Endothelial cell (in vitro differentiated cells): Measurements from ENCODE around the gene OSTF1. TPM values are rescaled to one million over a fixed set of nuclear protein-coding genes. Genes with fewer than 3 reads are reported as not detected.
A peak's percentile ranks its signal among the peaks of the same experiment; 100 is the strongest.

Source experiments
- DNase-seq: peaks from one replicate; pipeline ENCODE4 v3.0.0; 2021; ENCODE audit warnings: low spot score
- H3K27ac Mint-ChIP-seq: one replicate; pipeline ENCODE4 v1.8.0; 2021; ENCODE audit warnings: mixed read lengths, inconsistent platforms; ENCODE audit not compliant: unreplicated experiment
- H3K27me3 Mint-ChIP-seq: one replicate; pipeline ENCODE4 v1.8.0; 2021; ENCODE audit warnings: mild to moderate bottlenecking, moderate library complexity, mixed read lengths, inconsistent platforms; ENCODE audit not compliant: unreplicated experiment
- H3K36me3 Mint-ChIP-seq: one replicate; pipeline ENCODE4 v1.8.0; 2021; ENCODE audit warnings: mild to moderate bottlenecking, low read depth, mixed read lengths, inconsistent platforms; ENCODE audit not compliant: unreplicated experiment
- H3K4me1 Mint-ChIP-seq: one replicate; pipeline ENCODE4 v1.8.0; 2021; ENCODE audit warnings: mild to moderate bottlenecking, mixed read lengths, inconsistent platforms; ENCODE audit not compliant: unreplicated experiment
- H3K4me3 Mint-ChIP-seq: one replicate; pipeline ENCODE4 v1.8.0; 2021; ENCODE audit warnings: mild to moderate bottlenecking, mixed read lengths, inconsistent platforms; ENCODE audit not compliant: unreplicated experiment
- H3K9me3 Mint-ChIP-seq: one replicate; pipeline ENCODE4 v1.8.0; 2021; ENCODE audit warnings: mixed read lengths, inconsistent platforms; ENCODE audit not compliant: unreplicated experiment
- long read RNA-seq: library from polyadenylated mRNA; unstranded; transcript quantifications from one replicate; pipeline ENCODE4 v2.0.0, GENCODE V29; 2020; ENCODE audit not compliant: unreplicated experiment
- total RNA-seq: library from RNA; stranded (reverse); fragmentation: NEBNext Ultra II Directional; extraction: Animal tissue kit (Norgen Biotek cat#: 25700); gene quantifications from one replicate; pipeline ENCODE4 v1.2.1, GENCODE V29; 2021; ENCODE audit not compliant: unreplicated experiment
- TF ChIP-seq, protein P1 (sequence below): fragments of 200-600 bp; sonication (generic); IDR thresholded peaks from one replicate; pipeline ENCODE4 v1.5.0; 2021; ENCODE audit warnings: antibody characterized with exemption; ENCODE audit not compliant: unreplicated experiment

OSTF1 gene, protein sequence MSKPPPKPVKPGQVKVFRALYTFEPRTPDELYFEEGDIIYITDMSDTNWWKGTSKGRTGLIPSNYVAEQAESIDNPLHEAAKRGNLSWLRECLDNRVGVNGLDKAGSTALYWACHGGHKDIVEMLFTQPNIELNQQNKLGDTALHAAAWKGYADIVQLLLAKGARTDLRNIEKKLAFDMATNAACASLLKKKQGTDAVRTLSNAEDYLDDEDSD
- 51.4 TPM for total RNA-seq
- long read RNA-seq, transcript OSTF1-201 (10 exons, 1,319 nt) = major isoform, 34 of 40 reads
- long read RNA-seq, partial matches to known transcripts = 1 of 40 reads
- long read RNA-seq, other reads (novel, unspliced or antisense) = 5 of 40 reads

DNA sequence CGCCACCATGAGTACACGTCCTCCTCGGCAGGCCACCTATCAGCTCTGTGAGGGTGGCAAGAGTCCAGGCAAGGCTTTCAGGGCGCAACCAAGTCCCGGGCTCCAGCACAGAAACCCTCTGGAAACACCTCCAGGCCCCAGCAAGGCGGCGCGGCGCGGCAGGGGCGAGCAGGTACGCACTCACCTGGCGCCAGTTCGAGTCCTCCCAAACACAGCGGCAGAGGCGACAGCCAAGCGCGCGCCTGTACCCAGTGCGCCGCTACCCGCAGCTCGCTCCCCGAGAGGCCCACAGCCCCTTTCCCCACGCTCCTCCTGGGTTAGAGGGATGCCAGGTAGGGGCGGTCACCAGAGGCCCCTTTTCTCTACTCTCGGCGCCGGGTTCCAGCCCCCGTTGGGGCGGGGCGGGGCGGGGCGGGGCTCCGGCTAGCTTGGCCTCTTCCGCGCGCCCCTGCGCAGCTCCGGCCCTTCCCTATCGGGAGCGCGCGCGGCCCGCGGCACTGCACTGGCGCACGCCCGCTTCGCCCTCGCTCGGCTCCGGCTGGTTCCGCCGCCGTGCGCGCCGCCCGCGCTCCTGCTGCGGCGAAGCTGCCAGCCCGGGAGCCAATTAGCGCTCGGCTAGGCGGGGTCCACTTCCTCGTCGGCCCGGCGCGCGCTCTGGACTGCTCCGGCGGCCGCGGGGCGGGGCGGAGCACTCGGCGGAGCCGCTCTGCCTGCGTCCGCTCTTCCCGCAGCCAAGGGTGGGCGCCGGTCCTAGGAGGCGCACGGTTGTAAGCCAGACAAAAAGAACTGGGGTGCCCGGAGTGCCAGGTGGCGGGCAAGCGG, at the start of gene OSTF1, which contains the start of gene NMRK1:
TSS of gene OSTF1 (plus strand) at position 691 of the 822 bp plus-strand sequence. CDS start 179 bp downstream, outside the sequence.
TSS of gene NMRK1 (minus strand) at position 332 of the 822 bp plus-strand sequence. CDS start 5,040 bp downstream, outside the sequence.
- no peaks in the 10 kb centered on the region for H3K9me3 Mint-ChIP-seq
- H3K4me1 Mint-ChIP-seq = peaks cover 65% of the 10 kb centered on the region
- peak; percentile 98 for DNase-seq
- peak within 1 kb of the TSS; percentile 94 for H3K27ac Mint-ChIP-seq
- H3K36me3 Mint-ChIP-seq = no peaks in the 10 kb centered on the region
- TF ChIP-seq, protein P1, sequence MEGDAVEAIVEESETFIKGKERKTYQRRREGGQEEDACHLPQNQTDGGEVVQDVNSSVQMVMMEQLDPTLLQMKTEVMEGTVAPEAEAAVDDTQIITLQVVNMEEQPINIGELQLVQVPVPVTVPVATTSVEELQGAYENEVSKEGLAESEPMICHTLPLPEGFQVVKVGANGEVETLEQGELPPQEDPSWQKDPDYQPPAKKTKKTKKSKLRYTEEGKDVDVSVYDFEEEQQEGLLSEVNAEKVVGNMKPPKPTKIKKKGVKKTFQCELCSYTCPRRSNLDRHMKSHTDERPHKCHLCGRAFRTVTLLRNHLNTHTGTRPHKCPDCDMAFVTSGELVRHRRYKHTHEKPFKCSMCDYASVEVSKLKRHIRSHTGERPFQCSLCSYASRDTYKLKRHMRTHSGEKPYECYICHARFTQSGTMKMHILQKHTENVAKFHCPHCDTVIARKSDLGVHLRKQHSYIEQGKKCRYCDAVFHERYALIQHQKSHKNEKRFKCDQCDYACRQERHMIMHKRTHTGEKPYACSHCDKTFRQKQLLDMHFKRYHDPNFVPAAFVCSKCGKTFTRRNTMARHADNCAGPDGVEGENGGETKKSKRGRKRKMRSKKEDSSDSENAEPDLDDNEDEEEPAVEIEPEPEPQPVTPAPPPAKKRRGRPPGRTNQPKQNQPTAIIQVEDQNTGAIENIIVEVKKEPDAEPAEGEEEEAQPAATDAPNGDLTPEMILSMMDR = no peak
- H3K4me3 Mint-ChIP-seq = peak within 1 kb of the TSS; percentile 99
- peaks cover 7% of the 10 kb centered on the region for H3K27me3 Mint-ChIP-seq

DNA sequence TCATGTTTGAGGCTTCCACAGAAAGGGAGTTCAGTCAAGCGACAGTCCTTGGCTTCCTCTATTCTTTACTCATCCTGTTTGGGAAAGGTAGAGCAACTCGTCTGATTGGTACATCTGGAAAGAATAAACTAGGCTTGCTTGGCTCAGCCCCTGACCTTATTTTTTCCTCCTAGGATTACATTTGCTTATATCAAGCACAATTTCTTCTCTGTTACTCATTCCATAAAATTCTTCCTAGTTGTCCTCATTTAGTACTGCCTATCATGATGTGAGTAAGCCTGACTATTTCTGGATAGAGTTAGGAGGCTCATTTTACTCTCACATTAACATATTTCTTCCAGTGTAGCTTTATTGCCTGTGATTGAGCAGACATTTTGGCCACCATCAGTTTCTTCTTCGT, 49.3 kb upstream of the OSTF1 start:
- H3K27ac Mint-ChIP-seq = no peak overlapping the region

DNA sequence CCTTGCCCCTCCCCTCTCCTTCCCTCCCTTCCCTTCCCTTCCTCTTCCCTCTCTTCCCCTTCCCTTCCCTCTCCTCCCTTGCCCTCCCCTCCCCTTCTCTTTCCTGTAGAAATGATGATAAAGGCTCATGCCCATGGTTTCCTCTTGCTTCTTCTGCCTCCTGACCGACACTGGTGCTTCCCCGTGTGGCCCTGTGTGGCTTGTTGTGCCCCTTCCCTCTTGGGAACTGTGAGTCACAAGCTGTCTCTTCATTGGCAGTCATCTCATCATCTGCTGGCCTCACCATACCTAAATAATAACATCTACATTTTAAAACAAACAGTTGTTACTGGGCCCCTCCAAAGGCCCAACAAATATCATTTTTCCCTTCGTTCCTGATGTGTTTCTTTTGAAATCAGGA, 48.5 kb upstream of the OSTF1 start:
- peaks cover 7% of the 10 kb centered on the region for H3K4me1 Mint-ChIP-seq
- no peak overlapping the region for H3K27ac Mint-ChIP-seq
- H3K9me3 Mint-ChIP-seq = no peaks in the 10 kb centered on the region
- H3K36me3 Mint-ChIP-seq = no peaks in the 10 kb centered on the region
- H3K4me3 Mint-ChIP-seq = no peak overlapping the region
- H3K27me3 Mint-ChIP-seq = no peaks in the 10 kb centered on the region
- no peak for DNase-seq
- TF ChIP-seq, protein P1 = no peak

More for the DNA sequence above, 49.3 kb upstream of the OSTF1 start:
- DNase-seq = no peak
- Mint-ChIP-seq H3K36me3 (no peaks in the 10 kb centered on the region), H3K27me3 (no peaks in the 10 kb centered on the region), H3K4me1 (peaks cover 7% of the 10 kb centered on the region), H3K4me3 (no peak overlapping the region), H3K9me3 (no peaks in the 10 kb centered on the region)
- TF ChIP-seq, protein P1 = no peak

DNA sequence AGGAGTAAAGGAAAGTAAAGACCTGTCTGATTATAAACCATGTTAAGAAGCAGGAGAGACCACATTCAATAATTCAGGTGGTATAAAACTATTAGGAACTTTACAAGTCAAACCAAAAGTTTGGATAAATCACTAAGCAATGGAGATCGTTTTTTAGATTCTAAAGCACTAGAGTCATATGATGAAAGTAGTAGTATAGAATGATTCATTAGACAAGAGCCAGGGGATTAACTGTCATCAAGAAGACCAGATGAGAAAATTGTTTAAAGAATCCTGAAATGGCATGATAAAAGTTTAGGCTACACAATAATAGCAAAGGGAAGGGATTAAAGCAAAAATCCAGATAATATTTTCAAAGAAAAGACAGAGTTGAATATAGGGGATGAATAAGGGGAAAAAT, 47.3 kb upstream of the OSTF1 start:
- TF ChIP-seq, protein P1 = no peak
- Mint-ChIP-seq H3K4me3 (no peak overlapping the region), H3K36me3 (no peaks in the 10 kb centered on the region), H3K27me3 (no peaks in the 10 kb centered on the region), H3K27ac (no peak overlapping the region), H3K4me1 (peaks cover 7% of the 10 kb centered on the region), H3K9me3 (no peaks in the 10 kb centered on the region)
- DNase-seq = no peak
